ENCODE results near the gene BACH2.

DNA sequence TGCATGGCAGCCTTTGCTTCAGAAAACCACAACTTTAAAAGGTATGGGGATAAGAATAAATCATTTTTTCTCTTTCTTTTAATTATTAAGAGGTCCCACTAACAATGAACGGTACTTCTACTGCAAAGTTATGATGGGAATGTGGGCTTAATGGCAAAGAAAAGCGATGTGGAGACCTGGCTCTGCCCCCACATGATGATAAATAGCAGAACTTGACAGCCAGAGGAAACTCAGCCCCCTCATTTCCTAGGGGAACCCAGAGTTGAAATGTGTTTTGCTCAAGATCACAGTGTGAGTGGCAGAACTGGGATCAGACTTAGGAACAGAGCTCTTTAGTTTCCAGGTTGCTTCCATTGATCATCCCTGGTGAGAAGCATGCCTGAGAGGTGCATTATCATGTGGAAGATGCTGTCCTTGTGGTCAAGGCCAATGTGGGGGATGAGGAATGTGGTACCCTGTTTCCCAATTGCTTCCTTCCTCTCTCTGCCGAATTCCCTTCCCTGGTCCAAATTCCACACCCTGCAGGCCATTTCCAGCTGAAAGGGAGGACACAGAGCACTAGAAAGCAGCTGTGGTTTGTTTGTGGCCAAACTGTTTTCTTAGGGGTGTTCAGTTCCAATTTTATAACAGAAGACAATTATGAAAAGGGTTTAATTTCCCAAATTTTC, 66.0 kb downstream of the BACH2 start:
- TF ChIP-seq POLR2A (IDR thresholded peaks at IDR 0.05) (no peak), POLR2AphosphoS5 (IDR thresholded peaks at IDR 0.05; ENCODE audit: insufficient read depth in 1 of 2, low read depth in 1 of 2) (no peak)
- TF ChIP-seq, protein P1, sequence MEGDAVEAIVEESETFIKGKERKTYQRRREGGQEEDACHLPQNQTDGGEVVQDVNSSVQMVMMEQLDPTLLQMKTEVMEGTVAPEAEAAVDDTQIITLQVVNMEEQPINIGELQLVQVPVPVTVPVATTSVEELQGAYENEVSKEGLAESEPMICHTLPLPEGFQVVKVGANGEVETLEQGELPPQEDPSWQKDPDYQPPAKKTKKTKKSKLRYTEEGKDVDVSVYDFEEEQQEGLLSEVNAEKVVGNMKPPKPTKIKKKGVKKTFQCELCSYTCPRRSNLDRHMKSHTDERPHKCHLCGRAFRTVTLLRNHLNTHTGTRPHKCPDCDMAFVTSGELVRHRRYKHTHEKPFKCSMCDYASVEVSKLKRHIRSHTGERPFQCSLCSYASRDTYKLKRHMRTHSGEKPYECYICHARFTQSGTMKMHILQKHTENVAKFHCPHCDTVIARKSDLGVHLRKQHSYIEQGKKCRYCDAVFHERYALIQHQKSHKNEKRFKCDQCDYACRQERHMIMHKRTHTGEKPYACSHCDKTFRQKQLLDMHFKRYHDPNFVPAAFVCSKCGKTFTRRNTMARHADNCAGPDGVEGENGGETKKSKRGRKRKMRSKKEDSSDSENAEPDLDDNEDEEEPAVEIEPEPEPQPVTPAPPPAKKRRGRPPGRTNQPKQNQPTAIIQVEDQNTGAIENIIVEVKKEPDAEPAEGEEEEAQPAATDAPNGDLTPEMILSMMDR (IDR thresholded peaks at IDR 0.05): no peak
